Vagina (tissue), 2 donors: ENCODE data around the gene C1QTNF2. TPM values are rescaled to one million over a fixed set of nuclear protein-coding genes. Genes with fewer than 3 reads are reported as not detected.

Experiments used
- DNase-seq, 2 donors: peaks; one replicate each; pipeline ENCODE4 v3.0.0-alpha.2; 2017; ENCODE audit errors: extremely low spot score in 2 of 2
- H3K27ac ChIP-seq: fragments of 200-600 bp; sonication (generic); one replicate; pipeline ENCODE4 v1.5.1; 2019
- H3K27me3 ChIP-seq: fragments of 200-600 bp; sonication (generic); one replicate; pipeline ENCODE4 v1.5.1; 2019
- H3K36me3 ChIP-seq, 2 donors: fragments of 200-600 bp; sonication (generic); one replicate each; pipeline ENCODE4 v1.5.1; 2017 to 2019
- H3K4me1 ChIP-seq: fragments of 200-600 bp; sonication (generic); one replicate; pipeline ENCODE4 v1.5.1; 2019
- H3K4me3 ChIP-seq, 2 donors: fragments of 200-600 bp; sonication (generic); 1 replicate in 1 of 2; 2 replicates in 1 of 2; pipeline ENCODE4 v1.5.1; 2016 to 2019
- H3K9me3 ChIP-seq: fragments of 200-600 bp; sonication (generic); one replicate; pipeline ENCODE4 v1.5.1; 2019
- CTCF ChIP-seq, 3 experiments: fragments of 450-650 bp in 2 of 3; fragments of 200-600 bp in 1 of 3; sonication (generic) in 1 of 3; IDR thresholded peaks; one replicate each; pipeline ENCODE4 v1.5.1; 2017 to 2019; ENCODE audit warnings: antibody characterized with exemption in 3 of 3, mild to moderate bottlenecking in 2 of 3, moderate library complexity in 2 of 3
- POLR2A ChIP-seq, 2 donors: fragments of 450-650 bp; IDR thresholded peaks; one replicate each; pipeline ENCODE4 v1.6.1; 2017; ENCODE audit warnings: antibody characterized with exemption in 2 of 2, mild to moderate bottlenecking in 2 of 2, moderate library complexity in 2 of 2
- POLR2AphosphoS5 ChIP-seq, 2 donors: sonication (generic); formaldehyde crosslinking; IDR thresholded peaks; one replicate each; pipeline ENCODE4 v1.9.0; 2017; ENCODE audit warnings: antibody characterized with exemption in 2 of 2, mild to moderate bottlenecking in 2 of 2, low read depth in 1 of 2; ENCODE audit not compliant: insufficient read depth in 1 of 2
- intact Hi-C: fragments of 100-400 bp; cut with DNase I; formaldehyde crosslinking; loops from one replicate; pipeline ENCODE4 v1.15.1; 2023
- total RNA-seq: library from RNA; depleted of rRNA; stranded (reverse); fragments of >200 nt; gene quantifications from one replicate; pipeline ENCODE4 v1.2.3, GENCODE V29; 2016

Gene C1QTNF2
- total RNA-seq, 1 donor from 2014 or later = 1.7 TPM

- TF ChIP-seq CTCF (IDR thresholded peaks at IDR 0.05) (no peak), POLR2AphosphoS5 (IDR thresholded peaks at IDR 0.05; ENCODE audit: insufficient read depth in 1 of 2, low read depth in 1 of 2) (no peak), POLR2A (IDR thresholded peaks at IDR 0.05) (no peak)
- Histone ChIP-seq H3K27me3 (no peaks in the 10 kb centered on the region), H3K4me1 (no peaks in the 10 kb centered on the region), H3K27ac (no peak overlapping the region), H3K4me3 (no peak overlapping the region), H3K36me3 (no peaks in the 10 kb centered on the region), H3K9me3 (no peaks in the 10 kb centered on the region)
- no peak for DNase-seq
- intact Hi-C loops = loop anchor here (10.0 kb wide), 2 partner anchors 185 to 355 kb away; no protein-coding TSS in a partner anchor
Observed at GRCh38 chr5:160380041-160380440, 9.6 kb upstream of the C1QTNF2 start.

GRCh38 chr5:160379511-160379910, 9.1 kb upstream of the C1QTNF2 start:
- H3K27me3 ChIP-seq = no peaks in the 10 kb centered on the region
- no peak overlapping the region for H3K4me3 ChIP-seq
- H3K9me3 ChIP-seq = no peaks in the 10 kb centered on the region
- H3K4me1 ChIP-seq = no peaks in the 10 kb centered on the region
- H3K36me3 ChIP-seq = no peaks in the 10 kb centered on the region
- no peak for DNase-seq
- intact Hi-C loops = no loop called here
- TF ChIP-seq POLR2A (IDR thresholded peaks at IDR 0.05) (no peak), CTCF (IDR thresholded peaks at IDR 0.05) (no peak), POLR2AphosphoS5 (IDR thresholded peaks at IDR 0.05; ENCODE audit: insufficient read depth in 1 of 2, low read depth in 1 of 2) (no peak)
- no peak overlapping the region for H3K27ac ChIP-seq

- Histone ChIP-seq H3K9me3 (no peaks in the 10 kb centered on the region), H3K36me3 (no peaks in the 10 kb centered on the region), H3K4me1 (no peaks in the 10 kb centered on the region), H3K4me3 (no peak overlapping the region), H3K27me3 (no peaks in the 10 kb centered on the region), H3K27ac (no peak overlapping the region)
- TF ChIP-seq POLR2A (IDR thresholded peaks at IDR 0.05) = no peak
- no peak for TF ChIP-seq CTCF (IDR thresholded peaks at IDR 0.05)
- TF ChIP-seq POLR2AphosphoS5 (IDR thresholded peaks at IDR 0.05; ENCODE audit: insufficient read depth in 1 of 2, low read depth in 1 of 2) = no peak
- no peak for DNase-seq
- intact Hi-C loops = no loop called here
Observed at GRCh38 chr5:160378330-160378729, 7.9 kb upstream of the C1QTNF2 start.

- Histone ChIP-seq H3K27ac (no peak overlapping the region), H3K36me3 (no peaks in the 10 kb centered on the region), H3K4me1 (no peaks in the 10 kb centered on the region), H3K4me3 (no peak overlapping the region), H3K9me3 (no peaks in the 10 kb centered on the region), H3K27me3 (no peaks in the 10 kb centered on the region)
- TF ChIP-seq CTCF (IDR thresholded peaks at IDR 0.05) (no peak), POLR2AphosphoS5 (IDR thresholded peaks at IDR 0.05; ENCODE audit: insufficient read depth in 1 of 2, low read depth in 1 of 2) (no peak), POLR2A (IDR thresholded peaks at IDR 0.05) (no peak)
- intact Hi-C loops = no loop called here
- no peak for DNase-seq
Observed at GRCh38 chr5:160377651-160378050, 7.2 kb upstream of the C1QTNF2 start.

GRCh38 chr5:160376416-160376815, 6.0 kb upstream of the C1QTNF2 start:
- no peak for DNase-seq
- Histone ChIP-seq H3K9me3 (no peaks in the 10 kb centered on the region), H3K27ac (no peak overlapping the region), H3K4me1 (no peaks in the 10 kb centered on the region), H3K27me3 (no peaks in the 10 kb centered on the region), H3K36me3 (no peaks in the 10 kb centered on the region), H3K4me3 (no peak overlapping the region)
- intact Hi-C loops = no loop called here
- TF ChIP-seq CTCF (IDR thresholded peaks at IDR 0.05) (no peak), POLR2AphosphoS5 (IDR thresholded peaks at IDR 0.05; ENCODE audit: insufficient read depth in 1 of 2, low read depth in 1 of 2) (no peak), POLR2A (IDR thresholded peaks at IDR 0.05) (no peak)
